T47D (cell line): ENCODE results near the gene RPRD2.

Experiments
- DNase-seq, 2 experiments: peaks; one replicate each; pipeline versions ENCODE4 v3.0.0 to v3.0.0-alpha.2; 2011 to 2012; ENCODE audit warnings: low read depth in 1 of 2, low spot score in 1 of 2
- JUND ChIP-seq: IDR thresholded peaks from 2 replicates; pipeline ENCODE4 v1.6.1; 2012; ENCODE audit warnings: low read depth
- in situ Hi-C: cut with HindIII; loops from 2 replicates; pipeline ENCODE4 v1.10.0; 2016; ENCODE audit warnings: low sequenced_read_pairs, low pct_unique_long_range_greater_than_20kb

The RPRD2 gene

DNA sequence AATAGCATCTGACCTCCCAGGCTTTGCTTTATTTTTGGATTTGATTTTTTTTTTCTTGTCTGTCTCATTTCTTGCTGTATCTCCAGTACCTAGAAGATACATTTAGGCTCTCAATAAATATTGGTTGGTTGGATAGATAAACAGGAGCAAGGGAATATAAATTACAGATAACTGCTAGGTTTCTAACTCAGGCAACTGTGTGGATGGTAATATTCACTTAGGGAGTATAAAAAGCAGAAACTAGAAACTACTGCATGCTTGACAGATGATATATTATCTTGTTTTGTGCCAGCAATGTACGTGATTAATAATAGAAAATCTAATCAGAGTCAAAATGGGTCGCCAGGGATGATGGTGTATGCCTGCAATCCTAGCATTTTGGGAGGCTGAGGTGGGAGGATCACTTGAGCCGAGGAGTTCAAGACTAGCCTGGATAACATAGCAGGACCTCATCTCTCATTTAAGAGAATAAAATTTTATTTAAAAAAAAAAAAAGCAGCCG, 92.2 kb downstream of the RPRD2 start:
- in situ Hi-C loops, result no loop called here
- DNase-seq, result no peak
- TF ChIP-seq JUND, result no peak

GRCh38 chr1:150464422-150464826, 100.5 kb downstream of the RPRD2 start:
- no peak for TF ChIP-seq JUND
- DNase-seq, result peak; percentile 56 to 80
- in situ Hi-C loops, result no loop called here

DNA sequence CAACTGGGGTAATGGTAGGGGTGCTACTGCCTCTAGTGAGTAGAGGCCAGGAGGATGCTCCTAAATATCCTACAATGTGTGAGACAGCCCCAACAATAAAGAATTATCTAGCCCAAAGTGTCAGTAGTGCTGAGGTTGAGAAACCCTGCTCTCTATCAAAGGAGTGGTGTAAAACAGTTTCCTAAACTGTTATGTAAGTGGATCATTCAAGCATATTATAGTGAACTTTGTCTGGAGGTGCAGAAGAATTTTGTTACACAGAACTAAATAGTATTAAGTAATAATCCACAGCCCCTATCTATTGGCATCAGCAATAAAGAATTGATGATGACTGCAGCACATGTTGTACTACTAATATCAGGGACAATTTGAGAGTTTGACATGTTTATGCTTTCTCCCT, 103.0 kb downstream of the RPRD2 start:
- in situ Hi-C loops, result no loop called here
- TF ChIP-seq JUND, result no peak

GRCh38 chr1:150469291-150469690, 105.3 kb downstream of the RPRD2 start:
- in situ Hi-C loops, result no loop called here
- no peak for TF ChIP-seq JUND

More for the DNA sequence above, 103.0 kb downstream of the RPRD2 start:
- DNase-seq, result no peak

DNA sequence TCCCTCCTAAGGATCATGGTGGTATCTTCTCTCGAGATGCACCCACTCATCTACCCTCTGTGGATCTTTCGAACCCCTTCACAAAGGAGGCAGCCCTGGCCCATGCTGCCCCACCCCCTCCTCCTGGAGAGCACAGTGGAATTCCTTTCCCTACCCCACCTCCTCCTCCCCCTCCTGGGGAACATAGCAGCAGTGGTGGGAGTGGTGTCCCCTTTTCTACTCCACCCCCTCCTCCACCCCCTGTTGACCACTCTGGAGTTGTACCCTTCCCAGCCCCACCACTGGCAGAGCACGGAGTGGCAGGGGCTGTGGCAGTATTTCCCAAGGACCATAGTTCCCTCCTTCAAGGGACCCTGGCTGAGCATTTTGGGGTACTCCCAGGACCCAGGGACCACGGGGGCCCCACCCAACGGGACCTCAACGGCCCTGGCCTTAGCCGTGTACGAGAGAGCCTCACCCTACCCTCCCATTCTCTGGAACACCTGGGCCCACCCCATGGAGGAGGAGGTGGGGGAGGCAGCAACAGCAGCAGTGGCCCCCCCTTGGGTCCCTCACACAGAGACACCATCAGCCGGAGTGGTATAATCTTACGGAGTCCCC, 108.8 kb downstream of the RPRD2 start:
- TF ChIP-seq JUND, result no peak
- no peak for DNase-seq
- in situ Hi-C loops, result no loop called here

More at GRCh38 chr1:150469291-150469690, 105.3 kb downstream of the RPRD2 start:
- no peak for DNase-seq

DNA sequence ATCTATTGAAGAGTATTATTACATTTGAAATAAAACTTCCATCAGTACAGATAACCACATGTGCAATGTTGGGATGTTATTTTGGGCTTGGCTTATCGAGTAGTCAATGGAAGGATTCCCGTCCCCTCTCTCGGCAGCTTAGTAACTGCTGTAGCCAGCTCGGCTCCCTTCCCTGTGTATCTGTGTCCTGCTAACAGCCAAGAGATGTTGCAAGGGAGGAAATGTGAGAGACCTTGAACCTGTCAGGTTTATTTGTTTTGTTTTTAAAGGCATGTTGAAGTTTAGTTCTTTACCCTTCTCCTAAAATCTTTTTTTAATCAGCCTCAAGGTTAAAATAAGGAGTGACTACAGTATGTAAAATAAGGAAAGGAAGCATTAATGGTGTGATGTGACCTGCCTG, 109.7 kb downstream of the RPRD2 start:
- in situ Hi-C loops, result no loop called here
- TF ChIP-seq JUND, result no peak
- no peak for DNase-seq

GRCh38 chr1:150474869-150475268, 110.9 kb downstream of the RPRD2 start:
- TF ChIP-seq JUND, result no peak
- in situ Hi-C loops, result no loop called here
- no peak for DNase-seq

GRCh38 chr1:150476754-150477153, 112.8 kb downstream of the RPRD2 start:
- TF ChIP-seq JUND, result no peak
- in situ Hi-C loops, result no loop called here
- no peak for DNase-seq

DNA sequence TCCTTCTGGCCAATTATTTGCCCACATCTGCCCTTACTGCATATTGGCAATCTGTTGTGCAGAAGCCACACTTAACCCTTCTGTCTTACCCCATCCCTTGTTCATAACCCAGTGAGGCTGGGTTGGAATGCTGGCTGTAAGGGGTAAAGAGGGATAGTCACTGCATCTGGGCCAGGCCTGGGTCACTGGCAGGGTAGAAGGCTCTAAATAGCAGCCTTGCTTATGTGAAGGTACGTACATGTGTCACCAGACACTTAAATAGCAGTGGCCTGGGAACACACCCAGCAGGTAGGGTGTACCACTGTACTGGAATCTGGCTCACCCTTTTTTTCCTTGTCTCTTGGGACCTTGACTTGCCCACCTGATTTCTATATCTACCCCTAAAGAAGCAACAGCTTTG, 113.4 kb downstream of the RPRD2 start:
- no peak for TF ChIP-seq JUND
- DNase-seq, result no peak
- in situ Hi-C loops, result no loop called here

GRCh38 chr1:150477733-150478132, 113.8 kb downstream of the RPRD2 start:
- in situ Hi-C loops, result no loop called here
- no peak for DNase-seq
- no peak for TF ChIP-seq JUND

GRCh38 chr1:150479370-150479769, 115.4 kb downstream of the RPRD2 start:
- DNase-seq, result no peak
- TF ChIP-seq JUND, result no peak
- in situ Hi-C loops, result no loop called here

- in situ Hi-C loops, result no loop called here
- no peak for TF ChIP-seq JUND
- DNase-seq, result no peak
Measured at GRCh38 chr1:150479927-150480352, 116.0 kb downstream of the RPRD2 start.

- in situ Hi-C loops, result no loop called here
- no peak for DNase-seq
- TF ChIP-seq JUND, result no peak
Measured at GRCh38 chr1:150484431-150484830, 120.5 kb downstream of the RPRD2 start.

GRCh38 chr1:150484861-150485260, 120.9 kb downstream of the RPRD2 start:
- in situ Hi-C loops, result no loop called here
- TF ChIP-seq JUND, result no peak
- peak; percentile 29 to 75 for DNase-seq
